Naive B cell (primary cell): ENCODE results near the gene COG3. TPM values are rescaled to one million over a fixed set of nuclear protein-coding genes. Genes with fewer than 3 reads are reported as not detected.

Experiments
- ATAC-seq, 2 donors: fragments of 150-1000 bp; cut with Tn5 transposase; 2 replicates each; pipeline ENCODE4 v1.10.0; 2021; ENCODE audit warnings: low read depth in 2 of 2, mild to moderate bottlenecking in 2 of 2, moderate library complexity in 2 of 2
- DNase-seq: peaks from one replicate; pipeline ENCODE4 v3.0.0; 2022
- H3K27ac Mint-ChIP-seq, 6 donors: one replicate each; pipeline ENCODE4 v1.8.0; 2020 to 2022; ENCODE audit warnings: mild to moderate bottlenecking in 6 of 6, mixed read lengths in 6 of 6, moderate library complexity in 5 of 6, inconsistent platforms in 2 of 6
- H3K27me3 Mint-ChIP-seq, 3 donors: one replicate each; pipeline ENCODE4 v1.8.0; 2021 to 2022; ENCODE audit warnings: mixed read lengths in 3 of 3, mild to moderate bottlenecking in 1 of 3
- H3K36me3 Mint-ChIP-seq, 2 donors: one replicate each; pipeline ENCODE4 v1.8.0; 2020 to 2022; ENCODE audit warnings: mixed read lengths in 2 of 2, inconsistent platforms in 1 of 2, mild to moderate bottlenecking in 1 of 2
- H3K4me1 Mint-ChIP-seq, 3 donors: one replicate each; pipeline ENCODE4 v1.8.0; 2020 to 2022; ENCODE audit warnings: mixed read lengths in 3 of 3, inconsistent platforms in 1 of 3, mild to moderate bottlenecking in 1 of 3, moderate library complexity in 1 of 3
- H3K4me3 Mint-ChIP-seq, 8 donors: one replicate each; pipeline ENCODE4 v1.8.0; 2020 to 2022; ENCODE audit warnings: mild to moderate bottlenecking in 8 of 8, mixed read lengths in 8 of 8, moderate library complexity in 8 of 8, inconsistent platforms in 2 of 8
- H3K9me3 Mint-ChIP-seq, 7 donors: one replicate each; pipeline ENCODE4 v1.8.0; 2020 to 2022; ENCODE audit warnings: mixed read lengths in 7 of 7, mild to moderate bottlenecking in 5 of 7, inconsistent platforms in 2 of 7, moderate library complexity in 1 of 7
- polyA plus RNA-seq, 6 donors: library from polyadenylated mRNA; unstranded; fragments of 300-500 nt; fragmentation: Illumina TruSeq; gene quantifications; one replicate each; pipeline ENCODE4 v1.2.3, GENCODE V29; 2021; ENCODE audit warnings: low read depth in 6 of 6

Gene COG3
- polyA plus RNA-seq, 6 donors from 2014 or later, result 12.4 to 63.1 (median 29.9) TPM

DNA sequence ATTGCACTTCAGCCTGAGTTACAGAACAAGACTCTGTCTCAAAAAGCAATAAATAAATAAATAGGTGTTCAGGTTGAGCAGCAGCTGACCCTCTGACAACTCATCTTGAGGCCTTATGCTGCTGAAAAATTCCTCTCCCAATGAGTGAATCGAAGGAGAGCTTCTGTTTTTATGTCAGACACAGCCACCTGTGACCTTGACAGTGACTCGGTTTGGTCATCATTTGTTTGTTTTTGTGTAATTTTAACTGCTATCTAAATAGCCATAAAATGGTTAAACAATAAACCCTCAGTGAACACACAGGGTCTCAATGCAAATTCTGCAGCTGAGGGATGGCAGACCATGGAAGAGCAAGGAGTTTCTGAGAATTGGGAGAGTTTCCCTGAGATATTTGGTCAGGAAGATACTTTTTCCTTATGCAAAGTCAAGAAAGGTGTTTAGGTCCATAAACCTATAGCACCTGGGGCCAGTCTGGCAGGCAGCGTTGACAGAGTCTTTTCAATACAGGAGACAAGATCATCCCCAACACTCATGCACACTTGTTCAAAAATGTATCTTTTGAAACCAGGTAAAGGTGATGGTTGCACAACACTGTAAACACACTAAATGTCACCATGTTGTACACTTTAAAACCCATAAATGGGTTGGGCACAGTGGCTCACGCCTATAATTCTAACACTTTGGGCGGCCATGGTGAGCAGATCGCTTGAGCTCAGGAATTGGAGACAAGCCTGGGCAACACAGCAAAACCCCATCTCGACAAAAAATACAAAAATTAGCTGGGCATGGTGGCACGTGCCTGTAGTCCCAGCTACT, 30.0 kb upstream of the COG3 start:
- ATAC-seq, result no peak
- Mint-ChIP-seq H3K27me3 (no peaks in the 10 kb centered on the region), H3K4me1 (no peaks in the 10 kb centered on the region), H3K9me3 (no peaks in the 10 kb centered on the region), H3K27ac (no peak overlapping the region), H3K4me3 (no peak overlapping the region), H3K36me3 (no peaks in the 10 kb centered on the region)
- DNase-seq, result no peak

DNA sequence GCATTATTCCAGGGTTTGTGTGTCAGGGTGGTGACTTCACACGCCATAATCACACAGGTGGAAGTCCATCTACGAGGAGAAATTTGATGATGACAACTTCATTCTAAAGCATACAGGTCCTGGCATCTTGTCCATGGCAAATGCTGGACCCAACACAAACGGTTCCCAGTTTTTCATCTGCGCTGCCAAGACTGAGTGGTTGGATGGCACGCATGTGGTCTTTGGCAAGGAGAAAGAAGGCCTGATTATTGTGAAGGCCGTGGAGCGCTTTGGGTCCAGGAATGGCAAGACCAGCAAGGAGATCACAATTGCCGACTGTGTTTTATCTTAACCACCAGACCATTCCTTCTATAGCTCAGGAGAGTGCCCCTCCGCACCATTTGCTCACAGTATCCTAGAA, 28.4 kb upstream of the COG3 start:
- H3K9me3 Mint-ChIP-seq, result no peaks in the 10 kb centered on the region
- H3K27me3 Mint-ChIP-seq, result no peaks in the 10 kb centered on the region
- peaks cover 0 to 6% (median under 1%) of the 10 kb centered on the region in 3 donors for H3K4me1 Mint-ChIP-seq
- DNase-seq (no peak), ATAC-seq (no peak)
- H3K4me3 Mint-ChIP-seq, result no peak overlapping the region
- H3K36me3 Mint-ChIP-seq, result no peaks in the 10 kb centered on the region
- peak overlapping the region in 1 of 6 donors; percentile 24 for H3K27ac Mint-ChIP-seq

DNA sequence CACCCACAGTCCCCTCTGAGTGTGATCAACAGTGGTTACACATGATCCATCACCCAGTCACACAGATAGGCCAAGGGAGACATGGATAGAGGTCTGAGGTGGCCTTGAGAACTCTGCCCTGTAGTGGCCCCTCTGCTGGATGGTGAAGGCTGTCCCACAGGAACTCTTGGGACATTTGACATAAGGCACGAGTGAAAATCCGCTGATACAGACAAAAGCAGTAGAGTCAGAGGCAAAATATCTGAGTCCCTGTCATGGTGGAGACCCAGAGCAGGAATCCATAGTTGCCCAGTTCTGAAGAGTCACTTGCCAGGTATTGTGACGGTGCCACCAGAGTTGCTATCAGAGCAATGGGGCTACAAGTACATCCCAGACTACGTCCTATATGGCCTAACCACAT, 27.8 kb upstream of the COG3 start:
- Mint-ChIP-seq H3K36me3 (no peaks in the 10 kb centered on the region), H3K4me3 (no peak overlapping the region), H3K27me3 (peaks cover 0 to 5% (median 0%) of the 10 kb centered on the region in 3 donors), H3K9me3 (no peaks in the 10 kb centered on the region), H3K4me1 (peaks cover 6 to 12% (median 6%) of the 10 kb centered on the region in 3 donors), H3K27ac (no peak overlapping the region)
- DNase-seq, result no peak
- ATAC-seq, result no peak

DNA sequence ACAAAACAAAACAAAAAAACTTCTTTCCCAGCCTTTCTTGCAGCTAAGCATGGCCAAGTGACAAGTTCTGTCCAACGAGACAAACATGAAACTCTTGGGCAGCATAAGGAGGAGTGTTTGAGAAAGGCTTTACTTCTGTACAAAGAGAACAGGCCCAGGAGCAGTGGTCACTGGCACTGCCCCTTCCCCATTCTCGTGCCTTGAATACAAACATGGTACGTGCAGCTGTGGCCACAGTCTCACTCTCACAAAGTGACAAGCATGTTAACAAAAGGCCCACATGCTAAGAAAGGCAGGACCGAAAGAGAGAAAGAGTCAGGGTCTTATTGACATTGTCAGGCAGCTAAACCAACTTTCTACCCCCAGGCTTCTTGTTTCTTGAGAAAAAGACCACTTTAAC, 26.8 kb upstream of the COG3 start:
- H3K4me3 Mint-ChIP-seq, result no peak overlapping the region
- peaks cover 0 to 6% (median 0%) of the 10 kb centered on the region in 3 donors for H3K27me3 Mint-ChIP-seq
- H3K36me3 Mint-ChIP-seq, result peaks cover 0 to under 1% of the 10 kb centered on the region in 2 donors
- DNase-seq (no peak), ATAC-seq (no peak)
- H3K4me1 Mint-ChIP-seq, result peaks cover 7 to 14% (median 9%) of the 10 kb centered on the region in 3 donors
- no peaks in the 10 kb centered on the region for H3K9me3 Mint-ChIP-seq
- H3K27ac Mint-ChIP-seq, result peak overlapping the region in 1 of 6 donors; percentile 30

DNA sequence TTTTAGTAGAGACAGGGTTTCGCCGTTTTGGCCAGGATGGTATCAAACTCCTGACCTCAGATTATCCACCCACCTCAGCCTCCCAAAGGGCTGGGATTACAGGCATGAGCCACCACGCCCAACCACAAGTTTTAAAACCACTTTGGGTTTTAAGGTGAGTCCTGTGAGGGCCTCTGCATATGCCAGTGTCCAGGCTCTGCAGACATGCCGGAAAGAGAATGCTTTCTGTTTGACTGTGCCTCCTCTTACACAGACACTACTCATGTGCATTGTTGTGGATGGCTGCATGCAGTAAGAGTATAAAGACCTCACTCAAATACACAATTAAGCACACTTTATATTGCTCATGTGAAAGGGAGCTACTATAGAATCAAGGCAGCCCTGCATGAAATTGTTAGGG, 25.7 kb upstream of the COG3 start:
- Mint-ChIP-seq H3K4me3 (no peak overlapping the region), H3K27ac (peak overlapping the region in 1 of 6 donors; percentile 65), H3K36me3 (peaks cover 0 to 7% of the 10 kb centered on the region in 2 donors), H3K9me3 (peaks cover 0 to 3% (median 0%) of the 10 kb centered on the region in 7 donors), H3K4me1 (peaks cover 7 to 14% (median 9%) of the 10 kb centered on the region in 3 donors), H3K27me3 (peaks cover 0 to 6% (median 0%) of the 10 kb centered on the region in 3 donors)
- DNase-seq, result no peak
- ATAC-seq, result no peak

DNA sequence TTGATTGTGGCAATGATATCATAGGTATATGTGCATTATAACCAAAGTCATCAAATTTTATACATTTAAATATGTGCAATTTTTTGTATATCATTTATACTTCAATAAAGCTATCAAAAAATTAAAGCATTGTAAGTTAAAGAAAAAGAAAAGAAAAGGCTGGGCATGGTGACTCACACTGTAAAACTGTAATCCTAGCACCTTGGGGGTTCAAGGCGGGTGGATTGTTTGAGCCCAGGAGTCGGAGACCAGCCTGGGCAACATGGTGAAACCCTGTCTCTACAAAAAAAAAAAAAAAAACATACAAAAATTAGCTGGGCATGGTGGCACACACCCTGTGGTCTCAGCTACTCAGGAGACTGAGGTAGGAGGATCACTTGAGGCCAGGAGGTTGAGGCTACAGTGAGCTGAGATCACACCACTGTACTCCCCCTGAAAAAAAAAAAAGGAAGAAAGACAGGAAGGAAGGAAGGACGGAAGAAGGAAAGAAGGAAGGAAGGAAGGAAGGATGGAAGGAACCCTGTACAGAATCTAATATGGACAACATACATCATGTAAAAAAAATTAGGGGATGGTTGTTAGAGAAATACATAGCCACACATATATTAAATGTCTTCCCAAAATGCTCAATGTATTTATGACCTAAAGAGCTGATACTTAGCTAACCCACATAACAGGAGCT, 24.8 kb upstream of the COG3 start:
- no peak for DNase-seq
- H3K9me3 Mint-ChIP-seq, result peaks cover 0 to 3% (median 0%) of the 10 kb centered on the region in 7 donors
- no peak overlapping the region for H3K4me3 Mint-ChIP-seq
- H3K4me1 Mint-ChIP-seq, result peaks cover 7 to 14% (median 9%) of the 10 kb centered on the region in 3 donors
- peaks cover 0 to 7% of the 10 kb centered on the region in 2 donors for H3K36me3 Mint-ChIP-seq
- H3K27ac Mint-ChIP-seq, result peak overlapping the region in 2 of 6 donors; percentile 21 to 65
- peaks cover 0 to 6% (median 5%) of the 10 kb centered on the region in 3 donors for H3K27me3 Mint-ChIP-seq
- no peak for ATAC-seq

DNA sequence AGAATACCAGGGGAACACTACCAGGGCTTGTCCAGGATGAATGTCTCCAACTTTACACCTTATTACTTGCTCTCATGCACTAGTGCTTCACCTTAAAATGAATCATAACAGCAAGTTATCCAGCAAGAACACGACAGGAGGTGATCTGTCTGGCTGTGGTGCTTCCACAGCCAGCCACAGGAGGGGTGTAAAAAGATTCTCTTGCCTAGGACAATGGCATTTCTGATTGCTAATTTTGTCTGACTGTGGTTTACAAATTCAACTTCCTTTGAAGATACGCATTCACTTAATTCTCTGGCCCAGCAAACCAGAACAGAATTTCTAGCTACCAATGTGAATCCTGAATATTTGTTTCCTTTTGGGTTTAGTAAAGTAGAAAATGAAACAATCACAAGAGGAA, 23.1 kb upstream of the COG3 start:
- H3K36me3 Mint-ChIP-seq, result peaks cover 0 to 7% of the 10 kb centered on the region in 2 donors
- no peak overlapping the region for H3K4me3 Mint-ChIP-seq
- H3K27ac Mint-ChIP-seq, result peak overlapping the region in 2 of 6 donors; percentile 71 to 81
- peaks cover 0 to 14% (median 6%) of the 10 kb centered on the region in 3 donors for H3K27me3 Mint-ChIP-seq
- peaks cover 7 to 14% (median 9%) of the 10 kb centered on the region in 3 donors for H3K4me1 Mint-ChIP-seq
- peaks cover 0 to 3% (median 0%) of the 10 kb centered on the region in 7 donors for H3K9me3 Mint-ChIP-seq
- peak; percentile 32 to 46 for ATAC-seq
- DNase-seq, result no peak

DNA sequence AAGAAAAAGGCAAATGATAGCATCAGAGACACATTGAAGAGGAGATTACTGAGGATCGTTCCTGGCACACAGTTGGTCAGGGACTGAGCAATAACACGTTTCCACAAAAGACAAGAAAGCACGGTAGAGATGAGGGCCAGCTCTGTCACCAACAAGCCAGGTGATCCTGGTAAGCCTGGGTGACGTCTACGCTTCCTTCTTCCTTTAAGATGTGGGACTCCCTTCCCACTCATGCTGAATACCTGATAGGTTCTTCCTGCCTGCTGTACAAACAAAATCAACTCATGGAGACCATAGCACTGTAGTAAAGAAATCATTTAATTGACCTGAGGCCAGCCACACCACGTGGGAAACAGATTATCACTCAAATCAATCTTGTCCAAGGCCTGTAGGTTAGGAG, 19.7 kb upstream of the COG3 start:
- no peak for ATAC-seq
- no peak overlapping the region for H3K4me3 Mint-ChIP-seq

DNA sequence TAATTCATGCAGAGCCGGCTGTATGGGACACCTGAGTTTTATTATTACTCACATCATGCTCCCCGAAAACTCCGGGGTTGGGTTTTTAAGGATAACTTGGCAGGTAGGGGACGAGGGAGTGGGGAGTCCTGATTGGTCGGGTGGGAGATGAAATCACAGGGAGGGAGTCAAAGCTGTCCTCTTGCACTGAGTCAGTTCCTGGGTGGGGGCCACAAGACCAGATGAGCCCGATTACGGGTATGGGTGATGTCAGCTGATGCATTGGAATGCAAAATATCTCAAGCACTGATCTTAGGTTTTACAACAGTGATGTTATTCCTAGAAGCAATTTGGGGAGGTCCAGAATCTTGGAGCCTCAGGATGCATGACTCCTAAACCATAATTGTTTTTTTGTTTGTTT, 18.6 kb upstream of the COG3 start:
- H3K4me3 Mint-ChIP-seq, result no peak overlapping the region
- peaks cover 0 to 7% of the 10 kb centered on the region in 2 donors for H3K36me3 Mint-ChIP-seq
- peaks cover 0 to 3% (median 0%) of the 10 kb centered on the region in 7 donors for H3K9me3 Mint-ChIP-seq
- H3K27ac Mint-ChIP-seq, result no peak overlapping the region
- peaks cover 0 to 24% (median 10%) of the 10 kb centered on the region in 3 donors for H3K27me3 Mint-ChIP-seq
- DNase-seq, result no peak
- ATAC-seq, result no peak
- peaks cover 7 to 10% (median 9%) of the 10 kb centered on the region in 3 donors for H3K4me1 Mint-ChIP-seq

More for the DNA sequence above, 19.7 kb upstream of the COG3 start:
- peaks cover 7 to 14% (median 9%) of the 10 kb centered on the region in 3 donors for H3K4me1 Mint-ChIP-seq
- no peak for DNase-seq
- peaks cover 0 to 7% of the 10 kb centered on the region in 2 donors for H3K36me3 Mint-ChIP-seq
- H3K27ac Mint-ChIP-seq, result no peak overlapping the region
- peaks cover 0 to 24% (median 6%) of the 10 kb centered on the region in 3 donors for H3K27me3 Mint-ChIP-seq
- peaks cover 0 to 3% (median 0%) of the 10 kb centered on the region in 7 donors for H3K9me3 Mint-ChIP-seq

DNA sequence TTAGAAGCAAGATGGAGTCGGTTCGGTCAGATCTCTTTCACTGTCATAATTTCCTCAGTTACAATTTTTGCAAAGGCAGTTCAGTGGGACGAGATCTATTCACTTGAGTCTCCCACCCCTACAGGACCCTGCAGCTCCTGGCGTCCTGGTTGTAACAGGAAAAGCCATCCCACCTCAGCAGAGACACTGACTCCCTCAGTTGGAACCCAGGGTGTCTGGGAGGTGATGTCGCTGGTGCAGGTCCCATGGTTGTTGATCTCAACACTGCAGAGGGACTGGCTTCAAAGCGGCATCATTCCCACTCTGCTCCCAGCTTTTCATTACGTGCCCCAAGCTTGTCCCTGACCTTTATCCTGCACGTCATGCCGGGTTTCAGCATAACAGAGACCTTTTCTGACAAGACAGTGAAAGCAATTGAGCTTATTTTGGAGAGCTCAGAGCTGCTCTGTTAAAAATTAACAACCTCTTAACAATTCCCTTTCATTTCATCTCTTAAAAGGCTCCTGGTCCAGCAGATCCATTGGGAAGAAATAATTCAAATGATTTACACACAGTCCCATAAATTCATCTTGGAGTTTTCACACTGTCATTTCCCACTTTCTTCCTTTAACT, 17.6 kb upstream of the COG3 start:
- peaks cover 0 to 7% of the 10 kb centered on the region in 2 donors for H3K36me3 Mint-ChIP-seq
- DNase-seq (no peak), ATAC-seq (no peak)
- peaks cover 0 to 3% (median 0%) of the 10 kb centered on the region in 7 donors for H3K9me3 Mint-ChIP-seq
- peaks cover 0 to 24% (median 4%) of the 10 kb centered on the region in 3 donors for H3K27me3 Mint-ChIP-seq
- H3K27ac Mint-ChIP-seq, result no peak overlapping the region
- H3K4me1 Mint-ChIP-seq, result peaks cover 0 to under 1% (median under 1%) of the 10 kb centered on the region in 3 donors
- H3K4me3 Mint-ChIP-seq, result no peak overlapping the region

DNA sequence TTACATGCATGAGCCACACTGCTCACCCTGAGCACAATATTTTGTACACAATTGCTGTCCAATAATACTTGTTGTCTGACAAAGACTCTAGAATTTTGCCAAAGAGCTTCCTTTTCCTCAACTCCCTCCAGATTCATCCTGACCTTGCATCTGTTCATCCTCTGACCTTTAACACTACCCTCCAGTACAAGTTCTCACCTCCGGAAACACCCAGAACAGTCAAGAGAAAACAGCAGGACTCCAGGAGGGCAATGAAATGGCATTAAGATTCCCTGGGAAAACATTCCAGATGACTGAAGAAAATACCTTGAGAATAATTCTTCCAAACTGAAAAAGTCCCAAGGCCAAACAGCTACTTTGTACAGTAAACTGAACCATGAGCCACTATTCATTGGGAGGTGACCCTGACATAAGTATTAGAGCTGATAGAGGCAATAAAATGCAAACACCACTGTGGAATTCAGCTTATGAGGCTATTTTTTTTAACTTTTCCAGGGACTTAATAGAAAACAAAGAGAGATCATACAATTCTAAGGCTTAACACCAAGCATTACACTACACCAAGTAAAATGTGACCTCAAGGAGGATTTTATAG, 15.7 kb upstream of the COG3 start:
- H3K4me1 Mint-ChIP-seq, result peaks cover 0 to 4% (median 0%) of the 10 kb centered on the region in 3 donors
- H3K9me3 Mint-ChIP-seq, result no peaks in the 10 kb centered on the region
- ATAC-seq (no peak), DNase-seq (no peak)
- peaks cover 0 to 31% (median 9%) of the 10 kb centered on the region in 3 donors for H3K27me3 Mint-ChIP-seq
- peak overlapping the region in 1 of 6 donors; percentile 28 for H3K27ac Mint-ChIP-seq
- no peak overlapping the region for H3K4me3 Mint-ChIP-seq
- no peaks in the 10 kb centered on the region for H3K36me3 Mint-ChIP-seq

DNA sequence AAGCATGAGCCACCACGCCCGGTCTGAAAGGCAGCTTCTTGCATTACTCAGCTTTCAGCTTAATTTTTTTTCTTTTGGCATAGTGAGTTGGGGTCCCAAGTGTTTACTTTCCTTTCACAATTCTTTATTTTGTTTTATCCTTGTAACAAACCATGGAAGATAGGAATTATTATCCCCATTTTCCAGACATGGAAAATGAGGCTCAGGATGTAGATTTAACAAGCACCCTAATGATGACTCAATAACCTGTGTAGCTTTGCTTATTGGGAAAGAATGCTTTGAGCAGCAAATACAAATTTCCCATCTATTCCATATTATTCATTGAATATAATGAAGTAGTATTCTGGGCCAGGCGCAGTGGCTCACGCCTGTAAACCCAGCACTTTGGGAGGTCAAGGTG, 13.5 kb upstream of the COG3 start:
- Mint-ChIP-seq H3K36me3 (no peaks in the 10 kb centered on the region), H3K4me1 (peaks cover 0 to 4% (median 0%) of the 10 kb centered on the region in 3 donors), H3K9me3 (peaks cover 0 to 4% (median 0%) of the 10 kb centered on the region in 7 donors), H3K27me3 (peaks cover 0 to 23% (median 14%) of the 10 kb centered on the region in 3 donors), H3K27ac (no peak overlapping the region), H3K4me3 (no peak overlapping the region)
- ATAC-seq (no peak), DNase-seq (no peak)

DNA sequence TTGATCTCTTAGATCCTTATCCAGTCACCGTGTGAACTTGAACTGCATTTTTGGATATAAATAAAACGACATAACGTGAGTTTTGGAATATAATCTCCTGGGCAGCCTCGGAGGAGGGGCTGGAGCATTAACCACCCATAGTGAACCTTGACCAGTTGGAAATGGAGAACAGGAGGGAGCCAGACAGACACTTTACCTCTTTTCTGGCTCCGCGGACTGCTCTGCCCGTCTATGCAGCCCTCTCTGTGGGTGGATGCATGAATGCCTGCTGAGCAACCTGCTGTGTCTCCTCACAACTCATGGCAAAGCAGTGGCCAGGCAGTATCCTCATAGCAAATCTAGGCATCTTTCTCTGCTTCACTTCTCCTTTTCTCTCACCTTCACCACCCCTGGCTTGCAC, 10.5 kb upstream of the COG3 start:
- no peak for ATAC-seq
- H3K4me3 Mint-ChIP-seq, result no peak overlapping the region
- DNase-seq, result no peak
- H3K4me1 Mint-ChIP-seq, result peaks cover 0 to 4% (median 0%) of the 10 kb centered on the region in 3 donors
- peaks cover 8 to 24% (median 19%) of the 10 kb centered on the region in 3 donors for H3K27me3 Mint-ChIP-seq
- H3K27ac Mint-ChIP-seq, result no peak overlapping the region
- peaks cover 7 to 14% of the 10 kb centered on the region in 2 donors for H3K36me3 Mint-ChIP-seq
- H3K9me3 Mint-ChIP-seq, result peaks cover 4 to 17% (median 9%) of the 10 kb centered on the region in 7 donors
